HS-5 (cell line): ENCODE results near the gene ARL5A.

Source experiments
- DNase-seq: peaks from one replicate; pipeline ENCODE4 v3.0.0-alpha.2; 2012; ENCODE audit warnings: low read depth

ARL5A gene

DNA sequence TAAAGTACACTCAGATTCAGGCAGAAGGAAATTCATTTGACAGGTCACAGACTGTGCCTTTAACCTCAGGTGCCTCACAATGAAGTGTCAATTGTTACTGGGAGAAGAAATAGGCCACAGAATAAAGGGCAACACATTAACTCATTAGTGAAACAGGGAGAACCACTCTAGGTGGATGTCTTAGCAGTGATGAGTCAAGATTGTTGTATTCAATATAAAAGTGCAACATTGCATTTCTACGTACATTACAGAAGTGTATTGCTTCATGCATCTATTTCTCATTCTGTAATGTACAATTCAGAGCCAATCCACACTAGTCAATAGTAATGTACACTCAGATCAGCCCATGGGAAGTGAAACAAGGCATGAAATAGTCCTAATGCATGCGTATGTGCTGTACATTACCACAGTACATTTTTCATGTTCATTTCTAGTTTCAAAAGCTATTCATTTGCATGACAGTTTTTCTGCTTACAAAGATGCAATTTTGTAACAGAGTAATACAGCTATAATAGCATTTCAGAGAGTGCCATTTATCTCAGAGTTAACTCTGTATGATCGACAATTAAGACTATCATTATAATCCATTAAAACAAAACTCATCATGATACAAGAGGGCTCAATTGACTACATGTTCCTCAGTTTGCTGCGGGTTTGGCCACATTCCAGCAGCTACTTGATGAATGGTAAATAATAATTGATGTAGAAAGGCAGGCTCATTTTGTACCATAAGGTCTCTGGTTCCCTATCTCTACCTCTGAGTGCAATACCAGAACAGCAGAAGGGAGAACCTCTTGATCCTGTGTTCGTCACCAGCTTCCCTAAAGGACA is 12.2 kb upstream of the ARL5A start:
- no peak for DNase-seq

- no peak for DNase-seq
These were observed 9.7 kb upstream of the ARL5A start for GRCh38 chr2:151837926-151838325.

DNA sequence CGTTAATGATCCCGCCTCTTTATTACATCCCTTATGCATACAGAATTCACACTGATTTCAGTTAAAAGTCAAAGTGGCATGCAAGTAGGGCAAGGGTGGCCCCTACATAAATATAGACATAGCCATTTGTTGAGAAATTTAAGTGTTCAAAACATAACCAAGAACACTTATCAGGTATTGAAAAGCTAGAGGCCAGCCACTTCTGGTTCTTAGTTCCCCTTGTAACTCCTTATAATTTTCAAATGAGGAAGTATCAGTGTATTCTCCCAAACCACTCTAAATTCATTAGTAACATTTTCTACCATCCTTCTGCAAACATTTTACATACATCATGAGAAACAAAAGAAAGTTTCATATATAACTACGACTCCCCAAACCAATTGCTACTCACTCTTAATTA is 5.8 kb upstream of the ARL5A start:
- no peak for DNase-seq

GRCh38 chr2:151830961-151831360 is 2.7 kb upstream of the ARL5A start:
- no peak for DNase-seq

DNA sequence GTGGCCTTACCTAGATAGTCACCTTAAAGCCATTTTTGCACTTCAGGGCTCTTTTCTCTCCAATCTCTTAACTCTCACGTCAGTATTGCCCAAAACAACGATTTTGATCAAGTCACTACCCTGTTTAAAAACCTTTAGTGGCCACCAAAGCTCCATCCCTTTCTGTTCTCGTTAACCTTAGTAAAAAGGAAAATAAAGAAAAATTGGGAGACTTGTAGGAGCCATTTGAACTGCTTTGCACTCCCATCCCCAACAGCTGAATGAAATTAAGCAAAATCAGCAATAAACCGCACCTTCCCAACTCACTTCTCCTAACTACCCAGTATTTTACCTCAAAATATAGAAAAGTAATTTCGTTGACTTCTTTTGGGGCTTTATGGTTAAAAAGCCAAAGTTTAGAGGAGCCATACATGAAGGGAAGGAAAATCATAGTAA is 686 bp upstream of the ARL5A start:
- DNase-seq = no peak

DNA sequence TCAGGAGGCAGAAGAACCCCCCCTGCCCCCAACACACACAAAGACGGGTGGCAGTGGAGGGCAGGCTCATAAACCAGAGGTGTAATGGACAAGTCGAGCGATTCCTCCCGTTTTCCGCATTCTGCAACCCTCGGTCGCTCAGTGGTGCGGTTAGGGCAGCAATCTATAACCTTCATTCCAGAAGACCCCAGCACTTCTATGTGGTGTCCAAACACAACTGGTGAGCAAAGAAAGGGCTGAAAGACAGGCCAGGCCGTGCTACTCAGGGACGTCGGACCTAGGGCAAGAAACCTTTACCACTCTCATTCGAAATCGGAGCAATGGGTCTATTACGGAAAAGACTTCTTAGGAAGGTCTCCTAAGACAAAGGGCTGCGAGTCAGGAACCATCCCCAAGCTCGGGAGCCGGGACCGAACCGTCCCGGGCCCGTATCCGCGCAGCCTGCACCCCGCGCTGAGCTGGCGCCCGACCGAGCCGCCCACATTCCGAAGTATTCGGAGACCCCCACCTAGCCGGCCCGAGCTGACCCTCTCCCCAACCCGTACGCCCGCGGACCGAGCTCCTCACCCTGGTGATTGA is 568 bp downstream of the ARL5A start:
- DNase-seq = no peak

GRCh38 chr2:151826737-151827157 is 1.5 kb downstream of the ARL5A start:
- no peak for DNase-seq

DNA sequence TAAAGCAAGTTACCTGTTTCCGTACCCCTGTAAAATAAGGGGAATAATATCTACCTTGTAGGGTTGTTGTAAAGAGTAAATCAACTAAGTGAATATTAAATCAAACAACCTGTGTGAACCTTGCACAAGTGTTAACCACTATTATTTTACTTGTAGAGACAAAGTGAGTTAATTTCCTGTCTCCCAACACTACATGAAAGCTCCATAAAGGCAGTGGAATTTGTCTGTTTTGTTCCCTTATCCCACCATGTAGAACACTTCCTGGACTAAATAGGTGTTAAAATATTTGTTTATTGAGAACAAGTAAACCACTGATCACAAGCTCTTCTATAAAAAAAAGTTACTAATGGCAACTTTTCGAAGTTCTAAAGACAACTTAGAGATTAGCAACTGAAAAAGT is 3.3 kb downstream of the ARL5A start:
- DNase-seq = no peak

- DNase-seq = no peak
These were observed 4.6 kb downstream of the ARL5A start for GRCh38 chr2:151823651-151824050.

DNA sequence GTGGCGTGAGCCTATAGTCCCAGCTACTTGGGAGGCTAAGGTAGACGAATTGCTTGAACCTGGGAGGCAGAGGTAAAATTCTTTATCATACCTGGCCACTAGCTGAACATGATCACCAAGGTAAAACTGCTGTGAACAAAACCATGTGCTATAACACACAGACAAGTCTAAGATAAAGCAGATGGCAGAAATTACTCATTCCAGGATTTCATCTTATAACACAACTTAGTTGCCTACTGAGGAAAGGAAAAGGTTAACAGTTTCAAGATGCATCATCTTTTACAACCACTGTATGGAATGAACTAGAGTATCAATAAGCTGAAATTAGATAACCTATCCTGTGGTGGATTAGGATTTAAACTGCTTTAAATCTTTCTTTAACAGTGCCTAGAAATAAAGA is 8.3 kb downstream of the ARL5A start:
- no peak for DNase-seq

GRCh38 chr2:151817929-151818328 is 10.3 kb downstream of the ARL5A start:
- DNase-seq = no peak

DNA sequence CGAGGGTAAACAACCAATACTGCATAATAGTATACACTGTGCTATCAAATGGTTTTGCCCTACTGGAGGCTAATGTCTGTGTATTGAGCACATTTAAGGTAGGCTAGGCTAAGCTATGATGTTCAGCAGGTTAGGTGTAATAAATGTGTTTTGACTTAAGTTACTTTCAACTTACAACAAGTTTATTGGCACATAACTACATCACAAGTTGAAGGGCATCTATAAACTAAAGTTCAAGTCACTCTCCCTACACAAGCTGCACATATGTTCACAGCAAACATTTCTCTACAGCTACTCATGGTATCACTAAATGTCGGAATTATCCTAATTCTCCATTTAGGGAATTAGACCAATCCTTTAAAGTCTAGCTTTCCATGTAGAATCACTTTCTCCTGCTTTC is 11.4 kb downstream of the ARL5A start:
- DNase-seq = no peak

GRCh38 chr2:151815821-151816489 is 12.3 kb downstream of the ARL5A start:
- DNase-seq = no peak

DNA sequence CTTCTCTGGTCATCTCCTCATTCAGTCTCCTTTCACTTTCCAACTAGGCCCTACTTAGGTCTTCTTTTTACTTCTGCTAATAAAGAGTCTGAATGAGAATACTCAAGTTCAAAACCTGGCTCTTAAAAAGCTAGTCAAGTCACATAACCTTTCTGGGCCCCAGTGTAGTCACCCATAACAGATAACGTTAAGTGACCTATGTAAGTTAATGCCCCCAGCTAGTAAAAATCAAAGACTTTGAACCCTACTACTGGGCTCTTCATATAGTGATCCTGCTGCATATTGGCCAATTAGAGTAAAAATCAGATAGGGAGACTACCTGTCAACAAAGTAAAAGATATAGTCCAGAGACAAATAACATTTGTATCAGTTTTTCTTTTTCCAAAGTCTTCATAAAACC is 17.7 kb downstream of the ARL5A start:
- DNase-seq = no peak

DNA sequence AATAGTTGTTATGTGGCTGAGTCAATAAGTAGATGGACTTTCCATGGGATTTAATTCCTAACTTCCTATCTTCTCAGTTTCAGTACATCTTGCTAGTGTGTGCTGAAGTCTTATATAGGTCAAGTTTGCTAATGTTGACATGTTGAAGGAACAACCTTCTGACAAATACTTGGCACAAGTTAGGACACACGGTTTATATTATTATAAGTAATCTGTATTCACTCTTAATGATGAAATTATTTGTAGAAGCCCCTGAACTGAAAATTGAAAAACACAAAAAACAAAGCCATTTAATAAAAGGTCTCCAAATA is 19.2 kb downstream of the ARL5A start:
- no peak for DNase-seq

GRCh38 chr2:151808258-151809072 is 19.8 kb downstream of the ARL5A start:
- no peak for DNase-seq

GRCh38 chr2:151805961-151806360 is 22.3 kb downstream of the ARL5A start:
- no peak for DNase-seq

DNA sequence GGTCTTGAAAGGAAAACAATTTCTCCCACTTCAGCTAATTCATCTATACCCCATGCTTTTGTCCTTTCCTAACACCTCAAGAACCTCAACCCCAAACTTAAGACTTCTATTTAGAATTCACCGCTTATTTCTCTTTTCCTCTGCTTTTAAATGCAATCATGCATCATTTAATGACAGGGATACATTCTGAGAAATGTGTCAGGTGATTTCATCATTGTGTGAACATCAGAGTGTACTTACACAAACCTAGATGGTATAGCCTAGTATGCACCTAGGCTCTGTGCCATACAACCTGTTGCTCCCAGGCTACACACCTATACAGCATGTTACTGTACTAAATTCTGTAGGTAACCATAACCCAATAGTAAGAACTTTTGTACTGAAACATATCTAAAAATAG is 22.9 kb downstream of the ARL5A start:
- no peak for DNase-seq

- no peak for DNase-seq
These were observed 24.4 kb downstream of the ARL5A start for GRCh38 chr2:151803811-151804210.

GRCh38 chr2:151802315-151802714 is 25.9 kb downstream of the ARL5A start:
- DNase-seq = no peak

- no peak for DNase-seq
These were observed 28.3 kb downstream of the ARL5A start for GRCh38 chr2:151799886-151800292.

DNA sequence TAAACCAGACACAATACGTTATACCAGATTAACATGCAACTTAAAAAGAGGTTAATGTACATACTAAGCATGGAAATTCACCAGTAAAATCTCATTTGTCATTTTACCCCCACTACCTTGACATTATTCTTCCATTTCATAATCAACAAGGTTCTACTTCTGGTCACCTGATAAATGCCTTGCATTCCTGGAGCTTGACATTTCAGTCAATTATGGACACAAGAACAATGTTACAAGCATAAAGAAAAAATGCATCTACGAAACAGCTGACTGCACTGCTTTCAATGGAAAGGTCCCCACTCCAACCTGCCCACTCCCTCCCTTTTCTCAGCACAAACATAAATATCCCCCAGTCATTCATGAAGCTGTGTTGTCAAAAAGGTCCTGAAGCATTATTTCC is 31.4 kb downstream of the ARL5A start:
- no peak for DNase-seq
